HG03432 (cell line): ENCODE measurements around the gene ITGAD.

Experiments used
- ATAC-seq: cut with Tn5 transposase; IDR thresholded peaks from one replicate; pipeline ENCODE4 v1.9.1; 2021; ENCODE audit warnings: mild to moderate bottlenecking, moderate library complexity; ENCODE audit not compliant: unreplicated experiment

Gene ITGAD

DNA sequence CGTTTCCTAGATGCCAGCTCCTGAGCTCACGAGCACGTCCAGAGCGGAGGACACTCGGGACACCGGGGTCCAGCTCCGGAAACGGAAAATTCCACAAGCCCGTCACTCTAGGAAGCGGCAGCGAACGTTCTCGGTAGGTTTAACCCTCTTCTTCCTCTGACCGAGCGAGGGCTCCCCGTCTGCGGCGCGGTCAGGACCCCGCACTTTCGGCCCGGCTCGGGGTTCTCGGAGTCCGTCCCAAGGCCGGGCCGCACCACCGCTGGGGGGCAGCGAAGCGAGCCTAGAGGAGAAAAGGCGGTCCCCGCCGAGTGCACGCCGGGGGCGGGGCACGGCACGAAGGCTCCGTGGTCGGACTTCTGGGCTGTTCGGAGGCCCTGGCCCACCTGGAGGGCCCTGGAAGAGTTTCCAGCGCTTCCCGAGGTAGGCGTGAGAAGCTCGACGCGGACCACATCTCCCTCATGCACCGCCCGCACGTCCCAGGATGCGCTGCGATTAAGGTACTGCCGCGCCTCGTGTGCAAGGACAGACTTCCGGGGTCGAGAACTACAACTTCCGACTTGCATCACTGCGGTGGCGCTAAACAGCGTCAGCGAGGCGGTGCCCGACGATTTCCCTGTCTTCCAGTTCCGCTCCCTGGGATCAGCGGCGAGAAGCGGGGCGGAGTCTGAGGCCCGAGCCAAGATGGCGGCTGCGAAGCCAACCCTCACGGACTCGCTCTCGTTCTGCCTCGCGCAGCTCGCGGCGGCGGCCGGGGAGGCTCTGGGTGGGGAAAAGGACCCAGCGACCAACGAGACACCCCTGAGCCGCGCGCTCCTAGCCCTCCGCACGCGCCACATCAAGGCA, 65.9 kb downstream of the ITGAD start, which contains the start of gene ARMC5:
Gene ARMC5, plus strand, starts transcription at position 658 of the 843 bp plus-strand sequence. Its CDS starts 24 bp downstream, at position 682.
- ATAC-seq: peak; percentile 81

DNA sequence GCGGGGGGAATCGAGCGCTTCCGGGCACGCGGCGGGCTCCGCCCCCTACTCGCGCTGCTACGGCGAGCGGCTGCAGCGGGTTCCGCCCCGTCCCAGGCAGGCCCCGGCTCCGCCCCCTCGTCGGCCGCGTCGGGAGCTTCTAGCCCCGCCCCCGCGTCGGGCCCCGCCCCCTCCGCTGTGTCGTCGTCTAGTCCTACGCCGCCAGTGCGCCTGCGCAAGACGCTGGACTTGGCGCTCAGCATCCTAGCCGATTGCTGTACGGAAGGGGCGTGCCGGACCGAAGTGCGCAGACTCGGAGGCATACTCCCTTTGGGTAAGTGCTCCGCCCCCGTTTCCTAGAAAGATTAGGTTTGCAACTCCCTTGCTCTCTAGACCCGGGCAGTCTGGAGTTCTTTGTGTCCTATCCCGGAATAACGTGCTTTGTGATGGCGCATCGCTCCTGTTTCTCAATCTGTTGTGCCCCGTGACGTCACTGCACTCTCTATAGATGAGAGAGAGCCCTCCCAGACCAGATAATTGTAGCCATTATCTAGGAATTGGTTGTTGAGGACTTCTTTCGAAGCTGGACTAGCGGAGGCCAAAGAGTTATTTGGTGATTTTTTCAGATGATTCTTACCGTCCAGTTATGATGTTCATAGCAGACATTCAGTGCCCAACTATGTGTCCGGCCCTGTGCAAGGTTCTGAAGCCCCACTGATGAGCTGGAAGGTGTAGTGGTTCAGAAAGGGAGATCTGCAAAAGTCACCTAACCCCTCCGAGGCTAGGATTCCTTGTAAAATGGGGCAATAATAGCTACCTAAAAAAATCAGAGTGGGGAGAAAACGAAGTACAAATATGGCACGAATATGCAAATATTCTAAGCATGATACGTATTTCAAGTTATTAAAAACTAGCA, 66.8 kb downstream of the ITGAD start:
- peak; percentile 77 for ATAC-seq

DNA sequence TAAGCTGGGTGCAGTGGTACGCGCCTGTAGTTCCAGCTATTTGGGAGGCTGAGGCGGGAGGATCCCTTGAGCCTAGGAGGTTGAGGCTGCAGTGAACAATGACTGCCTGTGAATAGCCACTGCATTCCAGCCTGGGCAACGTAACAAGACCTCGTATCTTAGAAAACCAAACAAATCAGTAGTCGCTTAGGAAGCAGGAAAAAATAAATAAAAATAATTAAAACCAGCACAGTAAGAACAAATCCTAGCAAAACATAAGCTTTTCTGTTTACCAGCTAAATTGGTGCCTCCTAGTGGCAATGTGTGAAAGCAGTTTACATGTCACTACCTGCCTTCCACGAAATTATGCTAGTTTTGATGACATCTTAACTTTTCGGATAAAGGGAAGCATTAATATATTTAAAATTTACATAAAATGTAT, 67.5 kb downstream of the ITGAD start:
- no peak for ATAC-seq

GRCh38 chr16:31461201-31461920, 68.2 kb downstream of the ITGAD start:
- ATAC-seq: no peak

DNA sequence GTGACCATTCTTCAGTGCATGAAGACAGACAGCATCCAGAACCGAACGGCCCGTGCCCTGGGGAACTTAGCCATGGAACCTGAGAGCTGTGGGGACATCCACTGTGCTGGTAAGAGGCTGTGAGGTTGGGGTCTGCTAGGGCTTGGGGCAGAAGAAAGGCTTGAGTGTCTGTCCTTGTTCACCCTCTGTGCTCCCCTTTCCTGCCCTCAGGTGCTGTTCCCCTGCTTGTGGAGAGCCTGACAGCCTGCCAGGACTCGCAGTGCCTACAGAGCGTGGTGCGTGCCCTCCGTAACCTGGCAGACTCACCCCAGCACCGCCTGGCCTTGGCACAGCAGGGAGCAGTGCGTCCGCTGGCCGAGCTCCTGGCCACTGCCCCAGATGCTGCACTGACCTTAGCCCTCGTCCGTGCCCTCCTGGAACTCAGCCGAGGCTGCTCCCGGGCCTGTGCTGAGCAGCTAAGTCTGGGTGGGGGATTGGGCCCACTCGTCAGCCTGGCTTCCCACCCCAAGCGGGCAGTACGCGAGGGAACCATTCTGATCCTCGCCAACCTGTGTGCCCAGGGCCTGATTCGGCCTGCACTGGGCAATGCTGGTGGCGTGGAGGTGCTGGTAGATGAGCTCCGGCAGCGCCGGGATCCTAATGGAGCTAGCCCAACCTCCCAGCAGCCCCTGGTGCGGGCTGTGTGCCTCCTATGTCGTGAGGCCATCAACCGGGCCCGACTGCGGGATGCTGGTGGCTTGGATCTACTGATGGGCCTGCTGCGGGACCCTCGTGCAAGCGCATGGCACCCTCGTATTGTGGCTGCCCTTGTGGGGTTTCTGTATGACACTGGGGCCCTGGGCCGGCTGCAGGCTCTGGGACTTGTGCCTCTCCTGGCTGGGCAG, 69.0 kb downstream of the ITGAD start:
- ATAC-seq: no peak

GRCh38 chr16:31464348-31464769, 71.2 kb downstream of the ITGAD start:
- no peak for ATAC-seq

- no peak for ATAC-seq
Observed at GRCh38 chr16:31464781-31465260, 71.7 kb downstream of the ITGAD start.

DNA sequence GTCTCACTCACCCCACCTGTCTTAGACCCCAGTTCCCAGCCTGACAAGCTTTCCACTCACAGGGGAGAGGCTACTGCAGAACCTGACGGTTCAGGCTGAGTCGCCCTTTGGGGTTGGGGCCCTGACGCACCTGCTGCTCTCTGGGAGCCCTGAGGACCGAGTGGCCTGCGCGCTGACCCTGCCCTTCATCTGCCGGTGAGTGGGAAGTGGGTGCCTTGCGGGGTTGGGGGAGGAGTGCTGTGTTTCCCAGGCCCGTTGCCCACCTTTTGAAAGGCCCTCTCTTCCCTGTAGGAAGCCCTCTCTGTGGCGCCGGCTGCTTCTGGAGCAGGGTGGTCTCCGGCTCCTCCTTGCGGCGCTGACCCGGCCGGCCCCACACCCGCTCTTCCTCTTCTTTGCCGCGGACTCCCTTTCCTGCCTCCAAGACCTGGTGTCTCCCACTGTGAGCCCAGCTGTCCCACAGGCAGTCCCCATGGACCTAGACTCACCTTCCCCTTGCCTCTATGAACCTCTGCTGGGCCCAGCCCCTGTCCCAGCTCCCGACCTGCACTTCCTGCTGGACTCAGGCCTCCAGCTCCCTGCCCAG, 72.7 kb downstream of the ITGAD start:
- no peak for ATAC-seq

DNA sequence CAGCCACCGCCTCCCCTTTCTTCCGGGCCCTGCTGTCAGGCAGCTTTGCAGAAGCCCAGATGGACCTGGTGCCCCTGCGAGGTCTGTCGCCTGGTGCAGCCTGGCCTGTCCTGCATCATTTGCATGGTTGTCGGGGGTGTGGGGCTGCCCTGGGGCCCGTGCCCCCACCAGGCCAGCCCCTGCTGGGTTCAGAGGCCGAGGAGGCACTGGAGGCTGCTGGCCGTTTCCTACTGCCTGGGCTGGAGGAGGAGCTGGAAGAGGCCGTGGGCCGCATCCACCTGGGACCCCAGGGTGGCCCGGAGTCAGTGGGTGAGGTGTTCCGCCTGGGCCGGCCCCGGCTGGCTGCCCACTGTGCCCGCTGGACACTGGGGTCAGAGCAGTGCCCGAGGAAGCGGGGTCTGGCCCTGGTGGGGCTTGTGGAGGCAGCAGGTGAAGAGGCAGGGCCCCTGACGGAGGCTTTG, 73.3 kb downstream of the ITGAD start:
- ATAC-seq: no peak

DNA sequence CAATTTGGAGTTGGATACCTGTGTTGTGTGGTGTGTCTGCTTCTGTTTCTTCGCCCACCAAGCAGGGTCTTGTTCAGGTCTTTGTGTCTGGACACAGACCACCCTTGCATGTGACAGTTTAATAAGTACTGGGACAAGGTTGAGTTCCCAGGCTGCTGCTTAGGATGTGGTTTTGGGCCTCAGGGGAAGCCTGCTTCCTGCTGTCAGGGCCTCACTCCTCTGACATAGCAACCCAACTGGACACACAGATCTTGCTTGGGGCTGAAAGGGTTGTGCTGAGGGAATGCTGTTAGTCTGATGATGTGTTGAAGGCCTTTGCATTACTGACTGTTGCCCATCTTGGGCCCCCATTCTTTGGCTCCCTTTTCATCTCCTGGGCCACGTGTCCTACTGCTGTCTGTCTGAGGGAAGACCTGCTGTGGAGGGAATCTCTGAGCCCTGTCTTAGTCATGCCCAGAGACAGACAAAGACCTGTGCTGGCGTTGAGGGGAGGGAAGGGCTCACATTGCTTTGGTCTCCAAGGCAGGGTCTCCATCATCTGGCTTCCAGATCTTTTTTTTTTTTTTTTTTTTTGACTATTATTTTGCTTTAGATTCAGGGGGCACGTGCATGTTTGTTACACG, 74.1 kb downstream of the ITGAD start:
- ATAC-seq: peak; percentile 54

DNA sequence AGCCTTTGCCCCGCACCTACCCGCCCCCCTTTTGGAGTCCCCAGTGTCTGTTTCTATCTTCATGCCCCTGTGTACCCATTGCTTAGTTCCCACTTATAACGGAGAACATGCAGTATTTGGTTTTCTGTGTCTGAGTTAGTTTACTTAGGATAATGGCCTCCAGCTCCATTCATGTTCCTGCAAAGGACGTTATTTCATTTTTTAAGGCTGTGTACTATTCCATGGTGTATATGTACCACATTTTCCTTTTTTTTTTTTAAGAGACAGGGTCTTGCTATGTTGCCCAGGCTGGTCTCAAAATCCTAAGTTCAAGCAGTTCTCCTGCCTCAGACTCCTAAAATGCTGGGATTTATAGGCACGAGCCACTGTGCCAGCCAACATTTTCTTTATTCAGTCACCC, 74.7 kb downstream of the ITGAD start:
- no peak for ATAC-seq

- no peak for ATAC-seq
Observed at GRCh38 chr16:31470615-31471014, 77.5 kb downstream of the ITGAD start.

DNA sequence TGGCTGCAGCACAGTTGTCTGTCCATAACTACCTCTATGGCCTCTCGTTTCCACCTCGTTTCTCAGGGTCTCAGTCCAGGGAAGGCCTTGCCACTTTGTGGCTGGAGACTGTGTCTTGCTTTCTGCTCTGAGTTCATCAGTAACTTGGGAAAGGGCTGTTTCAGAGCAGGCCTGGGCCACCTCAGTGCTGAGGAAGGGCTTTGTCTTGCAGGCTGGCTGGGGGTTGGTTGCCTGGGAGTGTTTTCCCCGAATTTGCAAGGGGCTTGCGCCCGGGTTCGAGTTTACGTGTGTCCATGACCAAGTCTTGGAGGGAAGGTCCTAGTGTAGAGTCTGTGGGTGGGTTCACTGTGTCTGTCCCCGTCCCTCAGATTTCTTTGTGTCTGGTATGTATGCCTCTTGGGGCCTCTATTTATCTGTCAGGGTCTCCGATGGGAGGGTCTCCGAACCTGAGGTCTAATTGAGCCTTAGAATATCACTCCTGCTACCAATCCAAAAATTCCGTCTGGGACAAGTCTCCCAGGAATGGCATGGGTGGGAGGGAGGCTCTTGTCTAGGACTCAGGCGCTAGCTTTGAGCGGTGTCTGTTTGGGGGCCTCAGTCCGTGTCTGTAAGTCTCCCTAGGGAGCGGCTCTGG, 78.2 kb downstream of the ITGAD start:
- ATAC-seq: no peak

DNA sequence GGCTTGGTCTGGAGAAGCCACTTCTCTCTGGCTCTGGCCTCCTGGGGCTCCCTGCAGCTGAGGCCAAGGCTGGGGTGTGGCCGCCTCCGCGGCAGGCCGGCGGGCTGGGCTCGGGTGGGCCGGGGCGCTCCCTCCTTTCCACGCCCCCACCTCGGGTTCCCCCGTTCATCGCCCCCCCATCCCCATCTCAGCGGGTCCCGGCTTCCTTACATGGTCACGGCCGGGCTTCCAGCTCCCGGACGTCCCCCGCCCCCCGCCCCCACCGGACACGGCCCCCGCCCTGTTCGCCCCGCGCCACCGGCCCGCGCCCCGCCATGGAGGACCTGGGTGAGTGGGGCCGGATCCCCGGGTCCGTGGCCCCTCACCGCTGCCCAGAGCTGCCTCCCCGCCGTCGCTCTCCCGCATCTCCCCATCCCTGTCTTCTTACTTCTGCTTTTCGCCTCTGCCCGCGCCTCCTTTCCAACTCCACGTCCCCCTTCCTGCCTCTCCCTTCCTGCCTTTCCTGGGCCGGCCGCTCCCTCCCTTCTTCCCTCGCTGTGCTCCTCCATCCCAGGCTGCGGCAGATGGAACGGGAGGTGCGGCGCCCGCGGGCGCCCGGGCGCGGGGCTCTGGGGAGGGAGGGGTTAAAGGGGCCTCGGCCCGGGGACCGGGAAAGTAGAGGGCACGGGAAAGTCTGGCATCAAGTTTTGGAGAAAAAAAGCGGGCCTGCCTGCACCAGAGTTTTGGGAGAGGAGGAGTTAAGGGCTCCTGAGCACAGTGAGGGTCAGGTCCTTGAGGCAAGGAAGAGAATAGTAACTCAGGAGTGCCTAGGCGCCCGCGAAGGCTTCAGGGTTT, 79.0 kb downstream of the ITGAD start, which contains the start of gene TGFB1I1:
Gene TGFB1I1, plus strand, starts transcription at position 278 of the 834 bp plus-strand sequence. Its CDS starts 37 bp downstream, at position 315.
- no peak for ATAC-seq

DNA sequence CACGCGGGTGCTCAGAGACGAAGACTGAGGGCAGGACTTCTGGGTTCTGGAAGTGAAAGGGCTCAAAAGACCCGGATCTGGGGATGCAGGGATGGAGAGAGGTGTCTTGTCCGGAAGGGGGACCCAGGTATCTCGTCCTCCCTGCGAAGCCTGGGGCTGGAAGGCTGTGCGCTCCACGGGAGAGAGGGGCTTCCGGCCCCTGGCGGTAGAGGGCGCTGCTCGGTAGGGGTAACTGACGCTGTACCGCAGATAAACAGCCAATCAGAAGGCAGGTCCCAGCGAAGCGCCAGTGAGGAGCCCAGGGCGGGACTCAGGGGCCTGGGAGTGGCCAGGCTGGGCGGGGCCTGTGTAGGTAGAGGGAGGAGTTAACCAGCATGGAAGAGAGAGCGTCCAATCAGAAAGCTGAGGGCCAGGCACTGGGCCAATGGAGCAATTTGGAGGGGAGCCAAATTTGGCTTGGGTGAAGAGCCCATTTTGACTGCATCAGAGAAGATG, 79.6 kb downstream of the ITGAD start:
- no peak for ATAC-seq

GRCh38 chr16:31473264-31473984, 80.3 kb downstream of the ITGAD start:
- no peak for ATAC-seq
